ENCODE results near the gene POU3F3. TPM values are rescaled to one million over a fixed set of nuclear protein-coding genes. Genes with fewer than 3 reads are reported as not detected.
A peak's percentile ranks its signal among the peaks of the same experiment; 100 is the strongest.

Gene POU3F3
- total RNA-seq, 1 donor from 2014 or later = 0.54 TPM

GRCh38 chr2:104900608-104901007 is 46.7 kb downstream of the POU3F3 start:
- Mint-ChIP-seq H3K27me3 (ENCODE audit: unreplicated experiment) (no peaks in the 10 kb centered on the region), H3K4me1 (ENCODE audit: low read depth, unreplicated experiment) (peaks cover 3% of the 10 kb centered on the region), H3K4me3 (ENCODE audit: unreplicated experiment) (no peak overlapping the region), H3K27ac (ENCODE audit: unreplicated experiment) (no peak overlapping the region), H3K9me3 (ENCODE audit: unreplicated experiment) (peaks cover 2% of the 10 kb centered on the region), H3K36me3 (ENCODE audit: unreplicated experiment) (no peaks in the 10 kb centered on the region)
- no peak for TF ChIP-seq CTCF (IDR thresholded peaks at IDR 0.05; ENCODE audit: partially characterized antibody, unreplicated experiment)
- DNase-seq = no peak

- peaks cover 3% of the 10 kb centered on the region for H3K4me1 Mint-ChIP-seq (ENCODE audit: low read depth, unreplicated experiment)
- DNase-seq = peak; percentile 47
- H3K36me3 Mint-ChIP-seq (ENCODE audit: unreplicated experiment) = no peaks in the 10 kb centered on the region
- peaks cover 2% of the 10 kb centered on the region for H3K9me3 Mint-ChIP-seq (ENCODE audit: unreplicated experiment)
- no peaks in the 10 kb centered on the region for H3K27me3 Mint-ChIP-seq (ENCODE audit: unreplicated experiment)
- H3K27ac Mint-ChIP-seq (ENCODE audit: unreplicated experiment) = no peak overlapping the region
- no peak overlapping the region for H3K4me3 Mint-ChIP-seq (ENCODE audit: unreplicated experiment)
- no peak for TF ChIP-seq CTCF (IDR thresholded peaks at IDR 0.05; ENCODE audit: partially characterized antibody, unreplicated experiment)
These were observed 47.3 kb downstream of the POU3F3 start for GRCh38 chr2:104901037-104901881.

GRCh38 chr2:104902317-104902716 is 48.4 kb downstream of the POU3F3 start:
- no peak for TF ChIP-seq CTCF (IDR thresholded peaks at IDR 0.05; ENCODE audit: partially characterized antibody, unreplicated experiment)
- H3K4me3 Mint-ChIP-seq (ENCODE audit: unreplicated experiment) = no peak overlapping the region
- peaks cover 3% of the 10 kb centered on the region for H3K4me1 Mint-ChIP-seq (ENCODE audit: low read depth, unreplicated experiment)
- no peaks in the 10 kb centered on the region for H3K36me3 Mint-ChIP-seq (ENCODE audit: unreplicated experiment)
- H3K27me3 Mint-ChIP-seq (ENCODE audit: unreplicated experiment) = no peaks in the 10 kb centered on the region
- no peak overlapping the region for H3K27ac Mint-ChIP-seq (ENCODE audit: unreplicated experiment)
- H3K9me3 Mint-ChIP-seq (ENCODE audit: unreplicated experiment) = peaks cover 4% of the 10 kb centered on the region
- DNase-seq = no peak

Other genes with a start within 250 kb of the POU3F3 start
- gene MRPS9, start 184.0 kb downstream of the POU3F3 start, total RNA-seq (ENCODE audit: unreplicated experiment) = 20.3 TPM